Fibroblast of lung (primary cell): ENCODE results near the gene LRRIQ3.

Experiments
- EZH2 ChIP-seq: IDR thresholded peaks from 2 replicates; pipeline ENCODE4 v1.5.1; 2012; ENCODE audit warnings: low read length, control low read depth, mild to moderate bottlenecking; ENCODE audit errors: missing control alignments
- TF ChIP-seq, protein P1 (sequence below), 2 donors: IDR thresholded peaks in 1 of 2; conservative IDR thresholded peaks in 1 of 2; 1 replicate in 1 of 2; 2 replicates in 1 of 2; pipeline ENCODE4 v1.5.1; 2011 to 2012; ENCODE audit warnings: low read length in 2 of 2, control low read depth in 1 of 2, inconsistent platforms in 1 of 2, low read depth in 1 of 2, mild to moderate bottlenecking in 1 of 2

DNA sequence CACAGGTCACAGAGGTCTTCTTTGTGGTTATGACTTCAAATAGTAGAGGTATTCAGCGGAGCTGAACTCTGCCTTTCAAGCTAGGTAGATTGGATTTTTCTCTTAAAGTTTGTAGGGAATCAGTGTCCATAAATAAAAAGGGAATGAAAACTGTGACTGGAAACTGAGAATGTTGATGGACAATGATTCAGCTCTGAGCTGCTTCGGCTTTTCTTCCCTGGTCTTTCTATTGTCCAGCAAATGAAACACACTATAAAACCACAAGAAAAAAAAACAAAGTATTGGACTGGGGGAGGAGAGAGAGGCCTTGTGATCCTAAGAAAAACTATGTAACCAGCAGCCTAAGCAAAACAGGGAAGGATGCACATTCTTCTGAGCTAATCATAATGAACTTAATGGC lies 48.3 kb upstream of the LRRIQ3 start:
- TF ChIP-seq, protein P1, sequence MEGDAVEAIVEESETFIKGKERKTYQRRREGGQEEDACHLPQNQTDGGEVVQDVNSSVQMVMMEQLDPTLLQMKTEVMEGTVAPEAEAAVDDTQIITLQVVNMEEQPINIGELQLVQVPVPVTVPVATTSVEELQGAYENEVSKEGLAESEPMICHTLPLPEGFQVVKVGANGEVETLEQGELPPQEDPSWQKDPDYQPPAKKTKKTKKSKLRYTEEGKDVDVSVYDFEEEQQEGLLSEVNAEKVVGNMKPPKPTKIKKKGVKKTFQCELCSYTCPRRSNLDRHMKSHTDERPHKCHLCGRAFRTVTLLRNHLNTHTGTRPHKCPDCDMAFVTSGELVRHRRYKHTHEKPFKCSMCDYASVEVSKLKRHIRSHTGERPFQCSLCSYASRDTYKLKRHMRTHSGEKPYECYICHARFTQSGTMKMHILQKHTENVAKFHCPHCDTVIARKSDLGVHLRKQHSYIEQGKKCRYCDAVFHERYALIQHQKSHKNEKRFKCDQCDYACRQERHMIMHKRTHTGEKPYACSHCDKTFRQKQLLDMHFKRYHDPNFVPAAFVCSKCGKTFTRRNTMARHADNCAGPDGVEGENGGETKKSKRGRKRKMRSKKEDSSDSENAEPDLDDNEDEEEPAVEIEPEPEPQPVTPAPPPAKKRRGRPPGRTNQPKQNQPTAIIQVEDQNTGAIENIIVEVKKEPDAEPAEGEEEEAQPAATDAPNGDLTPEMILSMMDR (conservative IDR thresholded peaks at IDR 0.05 in 1 of 2, IDR thresholded peaks at IDR 0.05 in 1 of 2; ENCODE audit: low read depth in 1 of 2, low read length in 2 of 2): no peak
- no peak for TF ChIP-seq EZH2
